GM12892 (cell line): ENCODE measurements around the gene AP4E1.
"Not testable (repeated sequence)": the region's sequence is repeated elsewhere in the genome, so short reads cannot be mapped to it uniquely, and the experiment has no call there.

Source experiments
- DNase-seq: peaks from one replicate; pipeline ENCODE4 v3.0.0; 2011; ENCODE audit not compliant: insufficient read length
- FAIRE-seq: peaks from 2 replicates; lab custom pipeline; 2011; peaks lifted over from hg19 to GRCh38; lab: Jason Lieb, UNC
- POLR2A ChIP-seq: IDR thresholded peaks from 2 replicates; pipeline ENCODE4 v1.6.1; 2011; ENCODE audit warnings: low read depth, low read length, control low read depth
- POLR2AphosphoS5 ChIP-seq: IDR thresholded peaks from 2 replicates; pipeline ENCODE4 v1.6.1; 2011; ENCODE audit warnings: low read depth, low read length, control low read depth
- TAF1 ChIP-seq: IDR thresholded peaks from 2 replicates; pipeline ENCODE4 v1.6.1; 2011; ENCODE audit warnings: low read depth, mild to moderate bottlenecking, control low read depth, low read length, borderline replicate concordance

The AP4E1 gene

GRCh38 chr15:51004103-51004551, 95.6 kb downstream of the AP4E1 start:
- TF ChIP-seq TAF1 (no peak), POLR2AphosphoS5 (no peak), POLR2A (no peak)
- DNase-seq, result no peak

GRCh38 chr15:51006336-51006985, 98.0 kb downstream of the AP4E1 start:
- TF ChIP-seq POLR2A (no peak), POLR2AphosphoS5 (no peak), TAF1 (no peak)
- DNase-seq (no peak), FAIRE-seq (no peak)

More at GRCh38 chr15:51004103-51004551, 95.6 kb downstream of the AP4E1 start:
- FAIRE-seq, result no peak

- no peak for TF ChIP-seq TAF1
- TF ChIP-seq POLR2AphosphoS5, result no peak
- no peak for TF ChIP-seq POLR2A
- FAIRE-seq, result no peak
- DNase-seq, result no peak
Measured at GRCh38 chr15:51007131-51007666, 98.7 kb downstream of the AP4E1 start.

GRCh38 chr15:51011212-51011611, 102.7 kb downstream of the AP4E1 start:
- DNase-seq (no peak), FAIRE-seq (no peak)
- TF ChIP-seq POLR2A, result no peak
- TF ChIP-seq TAF1, result no peak
- TF ChIP-seq POLR2AphosphoS5, result no peak

- TF ChIP-seq TAF1, result no peak
- no peak for TF ChIP-seq POLR2A
- no peak for DNase-seq
- no peak for FAIRE-seq
Measured at GRCh38 chr15:51016615-51017014, 108.1 kb downstream of the AP4E1 start.

GRCh38 chr15:51022206-51022605, 113.7 kb downstream of the AP4E1 start:
- no peak for TF ChIP-seq POLR2AphosphoS5
- DNase-seq (no peak), FAIRE-seq (no peak)

- FAIRE-seq (no peak), DNase-seq (no peak)
- no peak for TF ChIP-seq POLR2A
- no peak for TF ChIP-seq POLR2AphosphoS5
- no peak for TF ChIP-seq TAF1
Measured at GRCh38 chr15:51023499-51023898, 115.0 kb downstream of the AP4E1 start.

GRCh38 chr15:51024735-51025453, 116.4 kb downstream of the AP4E1 start:
- no peak for TF ChIP-seq POLR2AphosphoS5
- no peak for FAIRE-seq
- no peak for DNase-seq

- no peak for DNase-seq
- TF ChIP-seq TAF1 (no peak), POLR2AphosphoS5 (no peak), POLR2A (no peak)
- no peak for FAIRE-seq
Measured at GRCh38 chr15:51025454-51025846, 117.0 kb downstream of the AP4E1 start.

GRCh38 chr15:51030649-51031316, 122.3 kb downstream of the AP4E1 start:
- no peak for TF ChIP-seq TAF1
- TF ChIP-seq POLR2AphosphoS5, result no peak
- TF ChIP-seq POLR2A, result no peak
- DNase-seq, result no peak
- FAIRE-seq, result no peak

- FAIRE-seq, DNase-seq: not testable (repeated sequence)
Measured at GRCh38 chr15:51037474-51037873, 129.0 kb downstream of the AP4E1 start.
